B cell (primary cell): ENCODE results near the gene TFAP2E. TPM values are rescaled to one million over a fixed set of nuclear protein-coding genes. Genes with fewer than 3 reads are reported as not detected.

Experiments
- ATAC-seq: fragments of 200-7000 bp; cut with Tn5 transposase; one replicate; pipeline ENCODE4 v1.10.0; 2021; ENCODE audit warnings: low read depth, mild to moderate bottlenecking, moderate number of reproducible peaks, moderate library complexity
- CTCF ChIA-PET: fragments of 350-600 bp; sonication (Branson Sonifier 250); formaldehyde crosslinking; loops from one replicate; lab custom pipeline; 2021; ENCODE audit warnings: antibody characterized with exemption, inconsistent platforms; lab: Charles Lee
- POLR2A ChIA-PET: fragments of 350-600 bp; sonication (Branson Sonifier 250); formaldehyde crosslinking; loops from one replicate; lab custom pipeline; 2021; ENCODE audit warnings: antibody characterized with exemption; lab: Charles Lee
- DNase-seq: peaks from one replicate; pipeline ENCODE4 v3.0.0; 2013
- H2AFZ ChIP-seq: 2 replicates; pipeline ENCODE4 v1.6.1; 2012; ENCODE audit warnings: mild to moderate bottlenecking, low read depth, low read length; ENCODE audit not compliant: insufficient read depth, poor library complexity, severe bottlenecking
- H3K27ac ChIP-seq, 2 donors: 1 replicate in 1 of 2; 2 replicates in 1 of 2; pipeline ENCODE4 v1.5.1; 2012 to 2013; ENCODE audit warnings: low read length in 2 of 2, mild to moderate bottlenecking in 2 of 2, moderate library complexity in 1 of 2
- H3K27me3 ChIP-seq, 4 experiments: fragments of 200-600 bp in 1 of 4; sonication (generic) in 1 of 4; replicated peaks in 1 of 4; 1 replicate in 2 of 4; 2 replicates in 2 of 4; pipeline versions ENCODE4 v1.6.1 to v1.7.0; 2013 to 2016; ENCODE audit warnings: low read length in 3 of 4, mild to moderate bottlenecking in 2 of 4, mixed read lengths in 1 of 4, moderate library complexity in 1 of 4; ENCODE audit not compliant: insufficient read depth in 4 of 4, control insufficient read depth in 3 of 4; ENCODE audit errors: control extremely low read depth in 1 of 4
- H3K36me3 ChIP-seq, 2 experiments: replicated peaks in 1 of 2; 1 replicate in 1 of 2; 2 replicates in 1 of 2; pipeline versions ENCODE4 v1.6.1 to v1.7.1; 2013; ENCODE audit warnings: low read length in 1 of 2; ENCODE audit not compliant: insufficient read depth in 2 of 2, control insufficient read depth in 1 of 2; ENCODE audit errors: control extremely low read depth in 1 of 2, extremely low read depth in 1 of 2
- H3K4me1 ChIP-seq, 2 donors: fragments of 200-600 bp in 1 of 2; sonication (generic) in 1 of 2; 1 replicate in 1 of 2; 2 replicates in 1 of 2; pipeline versions ENCODE4 v1.5.1 to v1.6.1; 2013 to 2017; ENCODE audit warnings: low read length in 2 of 2; ENCODE audit not compliant: control insufficient read depth in 2 of 2, insufficient read depth in 2 of 2
- H3K4me2 ChIP-seq: replicated peaks from 2 replicates; pipeline ENCODE3; 2012; ENCODE audit warnings: mild to moderate bottlenecking, low read depth, low read length; ENCODE audit not compliant: poor library complexity, severe bottlenecking
- H3K4me3 ChIP-seq, 5 experiments: fragments of 200-600 bp in 1 of 5; sonication (generic) in 1 of 5; 1 replicate in 3 of 5; 2 replicates in 2 of 5; pipeline versions ENCODE4 v1.5.1 to v1.7.0; 2011 to 2016; ENCODE audit warnings: low read length in 4 of 5, mild to moderate bottlenecking in 4 of 5, low read depth in 2 of 5, control low read depth in 1 of 5, moderate library complexity in 1 of 5; ENCODE audit not compliant: insufficient read depth in 1 of 5; ENCODE audit errors: control extremely low read depth in 1 of 5, extremely low read depth in 1 of 5
- H3K79me2 ChIP-seq: fragments of 200-600 bp; sonication (generic); one replicate; pipeline ENCODE4 v1.6.0; 2016; ENCODE audit warnings: low read length; ENCODE audit not compliant: control insufficient read depth, insufficient read depth
- H3K9ac ChIP-seq: fragments of 200-600 bp; sonication (generic); 2 replicates; pipeline ENCODE4 v1.6.1; 2017; ENCODE audit warnings: mild to moderate bottlenecking, low read length, moderate library complexity
- H3K9me3 ChIP-seq, 3 donors: one replicate each; pipeline versions ENCODE4 v1.6.1 to v1.7.1; 2013; ENCODE audit warnings: low read length in 2 of 3; ENCODE audit not compliant: control insufficient read depth in 2 of 3, insufficient read depth in 1 of 3; ENCODE audit errors: control extremely low read depth in 1 of 3
- H4K20me1 ChIP-seq: 2 replicates; pipeline ENCODE4 v1.6.0; 2012; ENCODE audit warnings: mild to moderate bottlenecking, low read length; ENCODE audit not compliant: insufficient read depth, control insufficient read depth, poor library complexity, severe bottlenecking
- H3K27ac Mint-ChIP-seq: one replicate; pipeline ENCODE4 v1.8.0; 2021; ENCODE audit warnings: mixed read lengths
- H3K27me3 Mint-ChIP-seq: one replicate; pipeline ENCODE4 v1.8.0; 2021; ENCODE audit warnings: mixed read lengths
- H3K4me1 Mint-ChIP-seq: one replicate; pipeline ENCODE4 v1.8.0; 2021; ENCODE audit warnings: mixed read lengths
- H3K4me3 Mint-ChIP-seq: one replicate; pipeline ENCODE4 v1.8.0; 2021; ENCODE audit warnings: mixed read lengths
- H3K9me3 Mint-ChIP-seq: one replicate; pipeline ENCODE4 v1.8.0; 2022; ENCODE audit warnings: mixed read lengths; ENCODE audit not compliant: insufficient read depth
- EZH2 ChIP-seq: IDR thresholded peaks from 2 replicates; pipeline ENCODE4 v1.6.1; 2012; ENCODE audit warnings: borderline replicate concordance, low read depth, mild to moderate bottlenecking, moderate library complexity, low read length; ENCODE audit not compliant: insufficient read depth, poor library complexity, severe bottlenecking
- WGBS: methylation state at CpG from one replicate; pipeline ENCODE4 v1.1.5; 2013; ENCODE audit warnings: missing lambda C conversion rate; ENCODE audit not compliant: insufficient coverage; 5-methylcytosine and 5-hydroxymethylcytosine counted together
- intact Hi-C: fragments of 100-400 bp; cut with micrococcal nuclease; formaldehyde crosslinking; loops from one replicate; pipeline ENCODE4 v1.10.0; 2022
- polyA plus RNA-seq: library from polyadenylated mRNA; depleted of rRNA; stranded (reverse); fragments of >200 nt; gene quantifications from 2 replicates; pipeline ENCODE4 v1.2.3, GENCODE V29; 2012
- total RNA-seq, 2 donors: library from RNA; stranded (reverse); fragments of 120-200 nt in 1 of 2; gene quantifications; 1 replicate in 1 of 2; 2 replicates in 1 of 2; pipeline versions ENCODE4 v1.2.3 to v1.2.4, GENCODE V29; 2013 to 2022
- TF ChIP-seq, protein P1 (sequence below): fragments of 200-600 bp; IDR thresholded peaks from one replicate; pipeline ENCODE4 v1.8.0; 2022; ENCODE audit warnings: antibody characterized with exemption, mild to moderate bottlenecking

Gene TFAP2E
- total and polyA plus RNA-seq, 2 donors (not counting 1 experiment from before 2014, with no cell fraction given), result 2.3 to 4.5 TPM

DNA sequence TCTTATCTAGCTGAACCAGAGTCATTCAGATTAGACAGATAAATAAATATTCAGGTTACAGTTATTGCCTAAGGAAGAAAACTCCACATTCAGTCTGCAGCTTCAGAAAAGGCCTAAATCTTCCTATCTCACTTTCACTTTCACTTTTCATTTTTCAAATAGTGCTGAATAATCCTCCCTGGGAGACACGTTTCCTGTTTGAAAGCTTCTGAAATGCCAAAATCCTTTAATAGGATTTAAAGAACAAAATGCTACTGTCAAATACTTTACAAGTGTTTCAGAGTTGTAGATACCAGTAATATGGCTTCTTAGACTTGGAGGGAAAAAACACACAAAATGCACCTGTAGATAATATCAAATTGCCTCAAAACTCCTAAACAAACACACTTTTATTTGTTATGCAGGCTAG is 64.3 kb downstream of the TFAP2E start:
- no peak for TF ChIP-seq EZH2
- TF ChIP-seq, protein P1, sequence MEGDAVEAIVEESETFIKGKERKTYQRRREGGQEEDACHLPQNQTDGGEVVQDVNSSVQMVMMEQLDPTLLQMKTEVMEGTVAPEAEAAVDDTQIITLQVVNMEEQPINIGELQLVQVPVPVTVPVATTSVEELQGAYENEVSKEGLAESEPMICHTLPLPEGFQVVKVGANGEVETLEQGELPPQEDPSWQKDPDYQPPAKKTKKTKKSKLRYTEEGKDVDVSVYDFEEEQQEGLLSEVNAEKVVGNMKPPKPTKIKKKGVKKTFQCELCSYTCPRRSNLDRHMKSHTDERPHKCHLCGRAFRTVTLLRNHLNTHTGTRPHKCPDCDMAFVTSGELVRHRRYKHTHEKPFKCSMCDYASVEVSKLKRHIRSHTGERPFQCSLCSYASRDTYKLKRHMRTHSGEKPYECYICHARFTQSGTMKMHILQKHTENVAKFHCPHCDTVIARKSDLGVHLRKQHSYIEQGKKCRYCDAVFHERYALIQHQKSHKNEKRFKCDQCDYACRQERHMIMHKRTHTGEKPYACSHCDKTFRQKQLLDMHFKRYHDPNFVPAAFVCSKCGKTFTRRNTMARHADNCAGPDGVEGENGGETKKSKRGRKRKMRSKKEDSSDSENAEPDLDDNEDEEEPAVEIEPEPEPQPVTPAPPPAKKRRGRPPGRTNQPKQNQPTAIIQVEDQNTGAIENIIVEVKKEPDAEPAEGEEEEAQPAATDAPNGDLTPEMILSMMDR, result no peak
- Histone ChIP-seq H3K27me3 (no peaks in the 10 kb centered on the region), H2AFZ (no peak overlapping the region), H3K9ac (no peak overlapping the region), H3K27ac (peak overlapping the region; percentile 3 to 11), H3K4me3 (peak overlapping the region in 1 of 5 experiments; percentile 3), H4K20me1 (peaks cover 5% of the 10 kb centered on the region), H3K36me3 (peaks cover 11 to 24% of the 10 kb centered on the region in 2 experiments), H3K79me2 (peaks cover 64% of the 10 kb centered on the region), H3K9me3 (no peaks in the 10 kb centered on the region), H3K4me1 (peaks cover 12 to 18% of the 10 kb centered on the region in 2 donors), H3K4me2 (peak overlapping the region; percentile 45)
- ATAC-seq (no peak), DNase-seq (peak; percentile 55)
- Mint-ChIP-seq H3K9me3 (no peaks in the 10 kb centered on the region), H3K27me3 (no peaks in the 10 kb centered on the region), H3K4me3 (peak overlapping the region; percentile 68), H3K4me1 (peaks cover 39% of the 10 kb centered on the region), H3K27ac (no peak overlapping the region)
- no CpG with 5 or more reads among the region's 1 CpG for WGBS
- ChIA-PET CTCF (interaction anchor here (1.1 to 1.7 kb wide), 4 partner anchors 69 to 135 kb away, joined by 3 to 6 read pairs (median 4); no protein-coding TSS in a partner anchor), POLR2A (no interaction called here)
- intact Hi-C loops, result no loop called here

DNA sequence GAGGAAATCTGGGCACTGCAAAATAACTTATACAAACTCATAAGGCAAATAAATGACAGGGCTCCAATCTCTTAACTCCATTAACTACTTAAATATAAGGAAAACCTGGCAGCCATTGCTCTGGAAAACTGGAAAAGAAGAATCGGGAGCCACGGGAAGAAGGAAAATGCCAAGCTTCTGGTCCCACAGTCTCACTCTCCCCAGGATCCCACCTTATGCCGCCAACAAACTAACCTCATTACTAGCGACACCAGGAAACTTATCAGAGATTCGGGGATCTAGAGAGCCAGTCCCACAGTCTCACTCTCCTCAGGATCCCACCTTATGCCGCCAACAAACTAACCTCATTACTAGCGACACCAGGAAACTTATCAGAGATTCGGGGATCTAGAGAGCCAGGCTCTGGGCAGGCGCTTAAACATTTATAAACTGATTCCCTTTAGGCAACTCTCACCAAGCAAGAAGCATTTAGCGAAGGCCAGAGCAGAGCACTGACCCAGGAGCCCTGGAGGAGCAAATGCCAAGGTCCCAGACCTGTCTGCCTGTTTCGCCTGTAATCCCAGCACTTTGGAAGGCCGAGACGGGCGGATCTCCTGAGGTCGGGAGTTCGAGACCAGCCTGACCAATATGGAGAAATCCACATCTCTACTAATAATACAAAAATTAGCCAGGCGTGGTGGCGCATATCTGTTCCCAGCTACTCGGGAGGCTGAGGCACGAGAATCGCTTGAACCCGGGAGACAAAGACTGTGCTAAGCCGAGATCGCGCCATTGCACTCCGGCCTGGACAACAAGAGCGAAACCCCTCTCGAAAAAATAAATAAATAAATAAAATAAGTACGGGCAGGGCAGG is 67.5 kb downstream of the TFAP2E start:
- Mint-ChIP-seq H3K27ac (peak overlapping the region; percentile 98), H3K27me3 (peaks cover 17% of the 10 kb centered on the region), H3K4me1 (peaks cover 39% of the 10 kb centered on the region), H3K9me3 (no peaks in the 10 kb centered on the region), H3K4me3 (peak overlapping the region; percentile 100)
- Histone ChIP-seq H3K27me3 (peaks cover 0 to 15% (median 2%) of the 10 kb centered on the region in 4 experiments), H3K4me3 (peak overlapping the region; percentile 84 to 97 (median 92)), H3K27ac (peak overlapping the region; percentile 75 to 76), H3K9ac (peak overlapping the region; percentile 93), H3K79me2 (peaks cover 44% of the 10 kb centered on the region), H3K36me3 (peaks cover 0 to 6% of the 10 kb centered on the region in 2 experiments), H3K9me3 (no peaks in the 10 kb centered on the region), H4K20me1 (peaks cover 5% of the 10 kb centered on the region), H3K4me1 (peaks cover 14 to 18% of the 10 kb centered on the region in 2 donors), H3K4me2 (peak overlapping the region; percentile 73), H2AFZ (peak overlapping the region; percentile 91)
- DNase-seq (no peak), ATAC-seq (no peak)
- CTCF ChIA-PET, result no interaction called here
- POLR2A ChIA-PET, result no interaction called here
- intact Hi-C loops, result loop anchor here (1.0 to 5.0 kb wide), 5 partner anchors 63 to 757 kb away; partner anchors contain the start of genes C1orf216, CLSPN, KIAA0319L and LSM10
- 25% methylated on average over 19 of the region's 29 CpGs for WGBS
- TF ChIP-seq EZH2, result no peak
